Ishikawa (cell line): ENCODE results near the gene TADA2B.

Experiments
- CEBPB ChIP-seq: IDR thresholded peaks from 2 replicates; pipeline ENCODE4 v1.6.1; 2012
- CREB1 ChIP-seq: IDR thresholded peaks from 2 replicates; pipeline ENCODE4 v1.6.1; 2012; ENCODE audit warnings: low read depth
- EP300 ChIP-seq: IDR thresholded peaks from 2 replicates; pipeline ENCODE4 v1.6.1; 2012; ENCODE audit warnings: borderline replicate concordance
- RAD21 ChIP-seq: IDR thresholded peaks from 2 replicates; pipeline ENCODE4 v1.6.1; 2012; ENCODE audit warnings: low read depth
- REST ChIP-seq: IDR thresholded peaks from 2 replicates; pipeline ENCODE4 v1.6.1; 2012; ENCODE audit warnings: low read depth, mild to moderate bottlenecking
- TCF12 ChIP-seq: IDR thresholded peaks from 2 replicates; pipeline ENCODE4 v1.6.1; 2012; ENCODE audit warnings: low read depth
- TEAD4 ChIP-seq: IDR thresholded peaks from 2 replicates; pipeline ENCODE4 v1.6.1; 2012
- USF1 ChIP-seq: IDR thresholded peaks from 2 replicates; pipeline ENCODE4 v1.6.1; 2012
- YY1 ChIP-seq: IDR thresholded peaks from 2 replicates; pipeline ENCODE4 v1.6.1; 2012; ENCODE audit warnings: low read depth

GRCh38 chr4:7068883-7069282, 25.7 kb downstream of the TADA2B start:
- TF ChIP-seq EP300, result no peak
- TF ChIP-seq REST, result no peak
- TF ChIP-seq USF1, result no peak
- no peak for TF ChIP-seq RAD21
- TF ChIP-seq YY1, result no peak
- TF ChIP-seq CREB1, result no peak
- no peak for TF ChIP-seq TEAD4
- no peak for TF ChIP-seq CEBPB
- no peak for TF ChIP-seq TCF12
